ENCODE data around the gene RBMS1. TPM values are rescaled to one million over a fixed set of nuclear protein-coding genes. Genes with fewer than 3 reads are reported as not detected.

RBMS1 gene
- total and polyA plus RNA-seq, 2 donors (not counting 1 experiment from before 2014, with no cell fraction given), result 18.0 to 36.7 TPM

DNA sequence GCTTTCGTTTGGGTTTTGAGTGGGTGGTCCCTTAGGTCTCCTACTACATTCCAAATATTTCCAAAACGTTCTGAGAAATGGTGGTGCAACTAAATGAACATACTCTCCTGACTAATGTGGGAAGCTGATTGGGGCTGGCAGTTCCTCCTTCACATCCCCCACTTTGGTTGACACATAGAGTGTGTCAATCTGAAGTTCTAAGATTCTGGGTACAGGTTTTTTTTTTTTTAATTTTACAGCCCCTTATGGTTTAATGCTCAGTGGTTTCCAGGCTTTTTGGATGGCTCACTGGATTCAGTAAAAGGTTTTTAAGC is 235.2 kb downstream of the RBMS1 start:
- no peak overlapping the region for H3K4me2 ChIP-seq (replicated peaks; ENCODE audit: low read depth, low read length, poor library complexity, severe bottlenecking)
- ChIA-PET POLR2A (no interaction called here), CTCF (no interaction called here)
- no peak overlapping the region for H3K27ac ChIP-seq (ENCODE audit: low read length in 2 of 2)
- TF ChIP-seq, protein P1, sequence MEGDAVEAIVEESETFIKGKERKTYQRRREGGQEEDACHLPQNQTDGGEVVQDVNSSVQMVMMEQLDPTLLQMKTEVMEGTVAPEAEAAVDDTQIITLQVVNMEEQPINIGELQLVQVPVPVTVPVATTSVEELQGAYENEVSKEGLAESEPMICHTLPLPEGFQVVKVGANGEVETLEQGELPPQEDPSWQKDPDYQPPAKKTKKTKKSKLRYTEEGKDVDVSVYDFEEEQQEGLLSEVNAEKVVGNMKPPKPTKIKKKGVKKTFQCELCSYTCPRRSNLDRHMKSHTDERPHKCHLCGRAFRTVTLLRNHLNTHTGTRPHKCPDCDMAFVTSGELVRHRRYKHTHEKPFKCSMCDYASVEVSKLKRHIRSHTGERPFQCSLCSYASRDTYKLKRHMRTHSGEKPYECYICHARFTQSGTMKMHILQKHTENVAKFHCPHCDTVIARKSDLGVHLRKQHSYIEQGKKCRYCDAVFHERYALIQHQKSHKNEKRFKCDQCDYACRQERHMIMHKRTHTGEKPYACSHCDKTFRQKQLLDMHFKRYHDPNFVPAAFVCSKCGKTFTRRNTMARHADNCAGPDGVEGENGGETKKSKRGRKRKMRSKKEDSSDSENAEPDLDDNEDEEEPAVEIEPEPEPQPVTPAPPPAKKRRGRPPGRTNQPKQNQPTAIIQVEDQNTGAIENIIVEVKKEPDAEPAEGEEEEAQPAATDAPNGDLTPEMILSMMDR (IDR thresholded peaks at IDR 0.05), result no peak
- TF ChIP-seq EZH2 (IDR thresholded peaks at IDR 0.05; ENCODE audit: borderline replicate concordance, insufficient read depth, low read depth, low read length, poor library complexity, severe bottlenecking), result no peak
- H3K4me1 ChIP-seq (ENCODE audit: control insufficient read depth in 2 of 2, insufficient read depth in 2 of 2, low read length in 2 of 2), result no peaks in the 10 kb centered on the region
- H3K36me3 ChIP-seq (replicated peaks in 1 of 2; ENCODE audit: control extremely low read depth in 1 of 2, control insufficient read depth in 1 of 2, extremely low read depth in 1 of 2, insufficient read depth in 2 of 2, low read length in 1 of 2), result no peaks in the 10 kb centered on the region
- ATAC-seq (ENCODE audit: low read depth), result no peak
- no peaks in the 10 kb centered on the region for H3K27me3 ChIP-seq (replicated peaks in 1 of 4; ENCODE audit: control extremely low read depth in 1 of 4, control insufficient read depth in 3 of 4, insufficient read depth in 4 of 4, low read length in 3 of 4)
- Mint-ChIP-seq H3K27me3 (peaks cover 16% of the 10 kb centered on the region), H3K4me3 (no peak overlapping the region), H3K27ac (no peak overlapping the region), H3K4me1 (no peaks in the 10 kb centered on the region), H3K9me3 (ENCODE audit: insufficient read depth) (no peaks in the 10 kb centered on the region)
- DNase-seq, result no peak
- no peak overlapping the region for H3K9ac ChIP-seq (ENCODE audit: low read length)
- no peak overlapping the region for H2AFZ ChIP-seq (ENCODE audit: insufficient read depth, low read depth, low read length, poor library complexity, severe bottlenecking)
- H4K20me1 ChIP-seq (ENCODE audit: control insufficient read depth, insufficient read depth, low read length, poor library complexity, severe bottlenecking), result no peaks in the 10 kb centered on the region
- H3K4me3 ChIP-seq (ENCODE audit: control extremely low read depth in 1 of 5, extremely low read depth in 1 of 5, insufficient read depth in 1 of 5, low read depth in 2 of 5, low read length in 4 of 5), result no peak overlapping the region
- H3K79me2 ChIP-seq (ENCODE audit: control insufficient read depth, insufficient read depth, low read length), result no peaks in the 10 kb centered on the region
- no CpG with 5 or more reads among the region's 2 CpGs for WGBS (ENCODE audit: insufficient coverage)
- intact Hi-C loops (cut with micrococcal nuclease), result no loop called here
- no peaks in the 10 kb centered on the region for H3K9me3 ChIP-seq (ENCODE audit: control extremely low read depth in 1 of 3, control insufficient read depth in 2 of 3, insufficient read depth in 1 of 3, low read length in 2 of 3)

DNA sequence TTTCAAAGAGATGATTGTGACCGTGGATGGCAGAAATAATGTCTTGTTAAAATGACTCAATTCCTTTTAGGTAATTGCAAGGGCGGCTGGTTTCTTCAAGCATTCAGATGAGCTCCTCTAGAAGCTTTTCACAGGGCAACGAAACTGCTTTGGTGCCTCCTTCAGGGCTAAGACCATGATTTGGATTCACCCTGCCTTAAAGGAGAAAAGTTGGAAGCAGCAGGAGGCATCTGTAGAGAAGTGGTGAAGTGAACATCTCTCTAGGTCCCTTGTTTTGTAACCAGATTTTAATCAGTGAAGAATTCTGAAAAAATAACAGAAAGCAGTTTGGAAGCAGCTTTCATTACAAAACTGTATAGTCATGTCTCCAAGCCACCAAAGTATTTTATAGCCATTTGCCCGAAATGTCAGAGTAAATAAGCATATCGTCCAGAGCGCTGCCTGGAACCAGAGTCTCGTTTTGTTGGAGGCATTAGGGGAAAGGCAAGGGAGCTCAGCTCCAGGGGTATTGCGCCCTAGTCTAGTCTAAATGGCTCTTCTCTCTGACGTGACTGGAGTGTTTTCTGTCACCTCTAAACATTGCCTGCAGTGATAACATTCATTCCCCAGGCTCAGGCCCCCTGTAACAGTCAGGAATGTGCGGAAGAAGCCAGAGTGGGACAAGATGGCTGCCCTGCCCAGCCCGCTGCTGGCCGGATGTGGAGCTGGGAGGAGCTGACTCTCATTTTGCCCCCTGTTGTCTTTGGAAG is 235.7 kb downstream of the RBMS1 start:
- Histone ChIP-seq H3K4me3 (ENCODE audit: control extremely low read depth in 1 of 5, extremely low read depth in 1 of 5, insufficient read depth in 1 of 5, low read depth in 2 of 5, low read length in 4 of 5) (no peak overlapping the region), H4K20me1 (ENCODE audit: control insufficient read depth, insufficient read depth, low read length, poor library complexity, severe bottlenecking) (no peaks in the 10 kb centered on the region), H3K79me2 (ENCODE audit: control insufficient read depth, insufficient read depth, low read length) (no peaks in the 10 kb centered on the region), H3K9ac (ENCODE audit: low read length) (no peak overlapping the region), H2AFZ (ENCODE audit: insufficient read depth, low read depth, low read length, poor library complexity, severe bottlenecking) (no peak overlapping the region), H3K4me2 (replicated peaks; ENCODE audit: low read depth, low read length, poor library complexity, severe bottlenecking) (no peak overlapping the region), H3K9me3 (ENCODE audit: control extremely low read depth in 1 of 3, control insufficient read depth in 2 of 3, insufficient read depth in 1 of 3, low read length in 2 of 3) (no peaks in the 10 kb centered on the region), H3K4me1 (ENCODE audit: control insufficient read depth in 2 of 2, insufficient read depth in 2 of 2, low read length in 2 of 2) (no peaks in the 10 kb centered on the region), H3K27ac (ENCODE audit: low read length in 2 of 2) (no peak overlapping the region), H3K36me3 (replicated peaks in 1 of 2; ENCODE audit: control extremely low read depth in 1 of 2, control insufficient read depth in 1 of 2, extremely low read depth in 1 of 2, insufficient read depth in 2 of 2, low read length in 1 of 2) (no peaks in the 10 kb centered on the region), H3K27me3 (replicated peaks in 1 of 4; ENCODE audit: control extremely low read depth in 1 of 4, control insufficient read depth in 3 of 4, insufficient read depth in 4 of 4, low read length in 3 of 4) (no peaks in the 10 kb centered on the region)
- H3K27ac Mint-ChIP-seq, result no peak overlapping the region
- intact Hi-C loops (cut with micrococcal nuclease), result no loop called here
- POLR2A ChIA-PET, result no interaction called here
- WGBS (ENCODE audit: insufficient coverage), result 96% methylated on average over 8 of the region's 12 CpGs
- TF ChIP-seq EZH2 (IDR thresholded peaks at IDR 0.05; ENCODE audit: borderline replicate concordance, insufficient read depth, low read depth, low read length, poor library complexity, severe bottlenecking), result no peak
- TF ChIP-seq, protein P1 (IDR thresholded peaks at IDR 0.05), result no peak
- CTCF ChIA-PET, result interaction anchor here (1.8 kb wide), 1 partner anchor 9 kb away, joined by 4 read pairs; no protein-coding TSS in a partner anchor
- H3K4me1 Mint-ChIP-seq, result no peaks in the 10 kb centered on the region
- ATAC-seq (ENCODE audit: low read depth) (no peak), DNase-seq (no peak)
- no peaks in the 10 kb centered on the region for H3K9me3 Mint-ChIP-seq (ENCODE audit: insufficient read depth)
- H3K4me3 Mint-ChIP-seq, result no peak overlapping the region
- H3K27me3 Mint-ChIP-seq, result peaks cover 16% of the 10 kb centered on the region
